GM23338 (cell line): ENCODE data around the gene ADGRF4. TPM values are rescaled to one million over a fixed set of nuclear protein-coding genes. Genes with fewer than 3 reads are reported as not detected.

Experiments
- ATAC-seq: fragments of 200-7000 bp; cut with Tn5 transposase; 3 replicates; pipeline ENCODE4 v1.9.1; 2020
- DNase-seq: peaks from one replicate; pipeline ENCODE4 v3.0.0-alpha.2; 2015; ENCODE audit warnings: low spot score
- H2AFZ ChIP-seq: fragments of 200-600 bp; sonication (generic); 2 replicates; pipeline ENCODE4 v1.8.0; 2016; ENCODE audit warnings: antibody characterized with exemption, mild to moderate bottlenecking, moderate library complexity
- H3F3A ChIP-seq: fragments of 200-600 bp; sonication (generic); replicated peaks from 2 replicates; pipeline ENCODE4 v1.8.0; 2017; ENCODE audit warnings: antibody characterized with exemption, mixed run types, low read depth
- H3K27ac ChIP-seq: fragments of 200-600 bp; sonication (generic); 2 replicates; pipeline ENCODE4 v1.6.1; 2016; ENCODE audit warnings: low read depth
- H3K27me3 ChIP-seq: fragments of 200-600 bp; sonication (generic); 2 replicates; pipeline ENCODE4 v1.8.0; 2016; ENCODE audit warnings: mild to moderate bottlenecking, mixed run types, moderate library complexity; ENCODE audit not compliant: insufficient read depth
- H3K36me3 ChIP-seq: fragments of 200-600 bp; sonication (generic); 2 replicates; pipeline ENCODE4 v1.8.0; 2016; ENCODE audit warnings: mild to moderate bottlenecking; ENCODE audit not compliant: insufficient read depth
- H3K4me1 ChIP-seq: fragments of 200-600 bp; sonication (generic); 2 replicates; pipeline ENCODE4 v1.8.0; 2016; ENCODE audit warnings: mild to moderate bottlenecking, moderate library complexity; ENCODE audit not compliant: insufficient read depth
- H3K4me2 ChIP-seq: fragments of 200-600 bp; sonication (generic); 2 replicates; pipeline ENCODE4 v1.7.1; 2017; ENCODE audit warnings: mixed run types
- H3K4me3 ChIP-seq: fragments of 200-600 bp; sonication (generic); 2 replicates; pipeline ENCODE4 v1.6.1; 2016; ENCODE audit warnings: mixed run types
- H3K79me2 ChIP-seq: fragments of 200-600 bp; sonication (generic); replicated peaks from 2 replicates; pipeline ENCODE4 v1.8.0; 2017; ENCODE audit warnings: mild to moderate bottlenecking; ENCODE audit not compliant: insufficient read depth
- H3K9me2 ChIP-seq: fragments of 200-600 bp; sonication (generic); 2 replicates; pipeline ENCODE4 v1.8.0; 2017; ENCODE audit not compliant: insufficient read depth
- H4K20me1 ChIP-seq: fragments of 200-600 bp; sonication (generic); replicated peaks from 2 replicates; pipeline ENCODE4 v1.8.0; 2017; ENCODE audit warnings: mild to moderate bottlenecking; ENCODE audit not compliant: insufficient read depth
- H3K27ac Mint-ChIP-seq: 2 replicates; pipeline ENCODE4 v1.8.0; 2020; ENCODE audit warnings: inconsistent platforms, mild to moderate bottlenecking, moderate library complexity, mixed read lengths
- H3K27me3 Mint-ChIP-seq: 3 replicates; pipeline ENCODE4 v1.8.0; 2022; ENCODE audit warnings: low read depth, mild to moderate bottlenecking, moderate library complexity, mixed read lengths, inconsistent platforms; ENCODE audit not compliant: insufficient read depth, poor library complexity
- H3K36me3 Mint-ChIP-seq: 3 replicates; pipeline ENCODE4 v1.8.0; 2021; ENCODE audit warnings: low read depth, mild to moderate bottlenecking, inconsistent platforms, moderate library complexity, mixed read lengths
- H3K4me1 Mint-ChIP-seq: 3 replicates; pipeline ENCODE4 v1.8.0; 2020; ENCODE audit warnings: mild to moderate bottlenecking, inconsistent platforms, mixed read lengths
- H3K4me3 Mint-ChIP-seq: 3 replicates; pipeline ENCODE4 v1.8.0; 2021; ENCODE audit warnings: moderate library complexity, mild to moderate bottlenecking, inconsistent platforms, mixed read lengths
- H3K9me3 Mint-ChIP-seq: 3 replicates; pipeline ENCODE4 v1.8.0; 2020; ENCODE audit warnings: moderate library complexity, mild to moderate bottlenecking, inconsistent platforms, mixed read lengths
- CREB1 ChIP-seq: fragments of 250-450 bp; sonication (Bioruptor Pico); IDR thresholded peaks from 2 replicates; pipeline ENCODE4 v1.5.0; 2020; ENCODE audit warnings: low read depth, mild to moderate bottlenecking, moderate library complexity
- CTCF ChIP-seq, 2 experiments: fragments of 200-600 bp in 1 of 2; sonication (generic) in 1 of 2; conservative IDR thresholded peaks; 2 replicates each; pipeline versions ENCODE4 v1.5.1 to v1.6.1; 2016 to 2017; ENCODE audit warnings: antibody characterized with exemption in 2 of 2, low read depth in 2 of 2, mild to moderate bottlenecking in 2 of 2, moderate library complexity in 1 of 2
- ETS1 ChIP-seq: IDR thresholded peaks from 2 replicates; pipeline ENCODE4 v1.6.1; 2016; ENCODE audit warnings: antibody characterized with exemption
- EZH2phosphoT487 ChIP-seq: fragments of 200-600 bp; sonication (generic); IDR thresholded peaks from one replicate; pipeline ENCODE4 v1.8.1; 2018; ENCODE audit warnings: antibody characterized with exemption; ENCODE audit not compliant: unreplicated experiment
- JUNB ChIP-seq: IDR thresholded peaks from one replicate; pipeline ENCODE4 v1.6.1; 2016; ENCODE audit warnings: antibody characterized with exemption; ENCODE audit not compliant: unreplicated experiment
- NANOG ChIP-seq: IDR thresholded peaks from 2 replicates; pipeline ENCODE4 v1.6.1; 2016; ENCODE audit warnings: antibody characterized with exemption, borderline replicate concordance
- POLR2AphosphoS5 ChIP-seq: IDR thresholded peaks from 2 replicates; pipeline ENCODE4 v1.6.1; 2016; ENCODE audit warnings: antibody characterized with exemption, low read depth
- REST ChIP-seq: IDR thresholded peaks from one replicate; pipeline ENCODE4 v1.6.1; 2018; ENCODE audit warnings: antibody characterized with exemption; ENCODE audit not compliant: unreplicated experiment
- STAT1 ChIP-seq: IDR thresholded peaks from one replicate; pipeline ENCODE4 v1.6.1; 2016; ENCODE audit warnings: antibody characterized with exemption; ENCODE audit not compliant: unreplicated experiment
- ZNF114 ChIP-seq: fragments of 250-450 bp; sonication (Bioruptor Pico); IDR thresholded peaks from 2 replicates; pipeline ENCODE4 v1.5.0; 2020; ENCODE audit warnings: mild to moderate bottlenecking, moderate library complexity
- polyA plus RNA-seq: library from polyadenylated mRNA; unstranded; fragments of >200 nt; fragmentation: Nextera tagmentation; extraction: Ambion mirVana; gene quantifications from 2 replicates; pipeline ENCODE4 v1.2.1, GENCODE V29; 2016
- total RNA-seq: library from RNA; depleted of rRNA; stranded (reverse); fragments of >200 nt; shearing (Covaris generic); gene quantifications from 2 replicates; pipeline ENCODE4 v1.2.3, GENCODE V29; 2014

ADGRF4 gene
- total and polyA plus RNA-seq, 2 experiments from 2014 or later = not detected

GRCh38 chr6:47715782-47716181, 17.4 kb downstream of the ADGRF4 start:
- no peak overlapping the region for H3K4me2 ChIP-seq
- TF ChIP-seq CREB1 (CRISPR knock-in tag) (no peak), EZH2phosphoT487 (no peak), JUNB (no peak), NANOG (no peak), POLR2AphosphoS5 (no peak)
- Mint-ChIP-seq H3K9me3 (0 out of 3 replicates have a peak, but pooled peaks cover 6% of the 10 kb centered on the region), H3K4me1 (no peaks in the 10 kb centered on the region), H3K4me3 (no peak overlapping the region), H3K36me3 (no peaks in the 10 kb centered on the region), H3K27ac (no peak overlapping the region), H3K27me3 (no peaks in the 10 kb centered on the region)
- H4K20me1 ChIP-seq = no peaks in the 10 kb centered on the region
- H3K4me3 ChIP-seq = no peak overlapping the region
- no peak overlapping the region for H3K27ac ChIP-seq
- H2AFZ ChIP-seq = no peak overlapping the region
- peaks cover 17% of the 10 kb centered on the region for H3K9me2 ChIP-seq
- no peaks in the 10 kb centered on the region for H3K36me3 ChIP-seq
- no peaks in the 10 kb centered on the region for H3K79me2 ChIP-seq
- DNase-seq (no peak), ATAC-seq (no peak)
- H3K4me1 ChIP-seq = no peaks in the 10 kb centered on the region
- H3K27me3 ChIP-seq = no peaks in the 10 kb centered on the region
- H3F3A ChIP-seq = no peaks in the 10 kb centered on the region

- Mint-ChIP-seq H3K4me1 (no peaks in the 10 kb centered on the region), H3K27ac (no peak overlapping the region), H3K27me3 (no peaks in the 10 kb centered on the region), H3K4me3 (no peak overlapping the region), H3K9me3 (0 out of 3 replicates have a peak, but pooled peaks cover 6% of the 10 kb centered on the region), H3K36me3 (no peaks in the 10 kb centered on the region)
- no peak overlapping the region for H3K4me2 ChIP-seq
- H3F3A ChIP-seq = no peaks in the 10 kb centered on the region
- no peak overlapping the region for H3K4me3 ChIP-seq
- H3K9me2 ChIP-seq = peaks cover 20% of the 10 kb centered on the region
- no peaks in the 10 kb centered on the region for H3K27me3 ChIP-seq
- DNase-seq (no peak), ATAC-seq (no peak)
- H3K4me1 ChIP-seq = no peaks in the 10 kb centered on the region
- no peaks in the 10 kb centered on the region for H3K79me2 ChIP-seq
- H3K27ac ChIP-seq = no peak overlapping the region
- H3K36me3 ChIP-seq = no peaks in the 10 kb centered on the region
- H2AFZ ChIP-seq = no peak overlapping the region
- no peaks in the 10 kb centered on the region for H4K20me1 ChIP-seq
- TF ChIP-seq ETS1 = no peak
- no peak for TF ChIP-seq CTCF (conservative IDR thresholded peaks at IDR 0.05; ENCODE audit: low read depth in 2 of 2)
- no peak for TF ChIP-seq JUNB
- TF ChIP-seq REST = no peak
- TF ChIP-seq NANOG = no peak
- no peak for TF ChIP-seq STAT1
- TF ChIP-seq CREB1 (CRISPR knock-in tag) = no peak
- no peak for TF ChIP-seq ZNF114
Measured at GRCh38 chr6:47716207-47716606, 17.8 kb downstream of the ADGRF4 start.
